ENCODE results near the gene ALDH3A2. TPM values are rescaled to one million over a fixed set of nuclear protein-coding genes. Genes with fewer than 3 reads are reported as not detected.

ALDH3A2 gene
- total RNA-seq, 2 donors from 2014 or later, result 26.9 to 60.1 TPM

DNA sequence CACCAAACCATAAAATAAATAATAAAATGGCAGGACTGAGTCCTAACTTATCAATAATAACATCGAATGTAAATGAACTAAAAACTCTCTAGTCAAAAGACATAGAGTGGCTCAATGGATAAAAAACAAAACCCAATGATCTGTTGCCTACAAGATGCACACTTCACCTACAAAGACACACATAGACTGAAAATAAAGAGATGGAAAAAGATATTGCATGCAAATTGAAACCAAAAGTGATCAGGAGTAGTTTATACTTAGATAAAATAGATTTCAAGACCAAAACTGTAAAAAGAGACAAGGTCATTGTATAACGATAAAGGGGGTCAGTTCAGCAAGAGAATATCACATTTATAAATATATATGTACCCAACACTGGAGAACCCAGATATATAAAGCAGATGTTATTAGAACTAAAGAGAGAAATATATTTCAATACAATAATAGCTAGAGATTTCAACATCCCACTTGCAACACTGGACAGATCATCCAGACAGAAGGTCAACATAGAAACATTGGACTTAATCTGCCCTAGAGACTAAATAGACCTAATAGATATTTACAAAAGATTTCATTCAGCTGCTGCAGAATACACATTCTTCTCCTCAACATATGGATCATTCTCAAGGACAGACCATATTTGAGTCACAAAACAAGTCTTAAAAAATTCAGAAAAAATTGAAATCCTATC is 38.0 kb downstream of the ALDH3A2 start:
- TF ChIP-seq, protein P1, sequence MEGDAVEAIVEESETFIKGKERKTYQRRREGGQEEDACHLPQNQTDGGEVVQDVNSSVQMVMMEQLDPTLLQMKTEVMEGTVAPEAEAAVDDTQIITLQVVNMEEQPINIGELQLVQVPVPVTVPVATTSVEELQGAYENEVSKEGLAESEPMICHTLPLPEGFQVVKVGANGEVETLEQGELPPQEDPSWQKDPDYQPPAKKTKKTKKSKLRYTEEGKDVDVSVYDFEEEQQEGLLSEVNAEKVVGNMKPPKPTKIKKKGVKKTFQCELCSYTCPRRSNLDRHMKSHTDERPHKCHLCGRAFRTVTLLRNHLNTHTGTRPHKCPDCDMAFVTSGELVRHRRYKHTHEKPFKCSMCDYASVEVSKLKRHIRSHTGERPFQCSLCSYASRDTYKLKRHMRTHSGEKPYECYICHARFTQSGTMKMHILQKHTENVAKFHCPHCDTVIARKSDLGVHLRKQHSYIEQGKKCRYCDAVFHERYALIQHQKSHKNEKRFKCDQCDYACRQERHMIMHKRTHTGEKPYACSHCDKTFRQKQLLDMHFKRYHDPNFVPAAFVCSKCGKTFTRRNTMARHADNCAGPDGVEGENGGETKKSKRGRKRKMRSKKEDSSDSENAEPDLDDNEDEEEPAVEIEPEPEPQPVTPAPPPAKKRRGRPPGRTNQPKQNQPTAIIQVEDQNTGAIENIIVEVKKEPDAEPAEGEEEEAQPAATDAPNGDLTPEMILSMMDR (conservative IDR thresholded peaks at IDR 0.05), result no peak
- Histone ChIP-seq H3K9me3 (ENCODE audit: control insufficient read depth, low read length) (peaks cover 23% of the 10 kb centered on the region), H3K4me1 (ENCODE audit: control insufficient read depth, insufficient read depth, low read length) (no peaks in the 10 kb centered on the region), H3K9ac (ENCODE audit: extremely low read depth, low read length, poor library complexity, severe bottlenecking) (no peak overlapping the region), H3K27ac (ENCODE audit: low read depth, low read length) (no peak overlapping the region), H3K27me3 (ENCODE audit: control insufficient read depth, insufficient read depth, low read length, poor library complexity, severe bottlenecking) (no peaks in the 10 kb centered on the region), H3K36me3 (ENCODE audit: control insufficient read depth, insufficient read depth, low read length) (peaks cover 1% of the 10 kb centered on the region), H3K4me3 (ENCODE audit: low read length) (no peak overlapping the region)
- H3K9me3 Mint-ChIP-seq, result peaks cover 46% of the 10 kb centered on the region
- DNase-seq, result no peak
- peaks cover 49% of the 10 kb centered on the region for H3K36me3 Mint-ChIP-seq (ENCODE audit: low read depth)
- no peak overlapping the region for H3K4me3 Mint-ChIP-seq
- no peaks in the 10 kb centered on the region for H3K4me1 Mint-ChIP-seq
- no peak overlapping the region for H3K27ac Mint-ChIP-seq
- 82% methylated on average over 1 of the region's 2 CpGs; no CpG with 5 or more reads in 1 of the 2 experiments for whole genome bisulfite sequencing, 2 experiments (ENCODE audit: insufficient coverage in 1 of 2, insufficient read length in 1 of 2)
- no peaks in the 10 kb centered on the region for H3K27me3 Mint-ChIP-seq (ENCODE audit: insufficient read depth)

DNA sequence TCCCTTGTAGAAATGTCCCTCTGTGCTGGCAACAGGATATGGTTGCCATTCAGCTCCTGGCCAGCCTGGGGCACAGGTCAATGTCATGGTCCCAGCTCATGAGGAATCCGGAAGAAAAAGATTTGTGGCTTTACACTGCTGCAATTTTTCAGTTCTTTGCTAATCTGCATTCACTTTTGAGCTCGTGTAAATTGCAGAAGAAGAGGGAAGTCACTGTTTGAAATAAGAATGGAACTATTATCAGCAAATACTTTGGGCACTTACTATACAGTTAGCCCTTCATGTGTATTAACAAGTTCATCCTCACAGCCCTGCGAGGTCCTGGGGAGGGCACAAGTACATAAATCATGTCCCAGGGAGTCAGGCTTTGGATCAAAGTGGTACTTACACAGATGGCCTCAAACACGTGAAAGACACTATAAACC is 53.7 kb downstream of the ALDH3A2 start:
- H3K27ac Mint-ChIP-seq, result no peak overlapping the region
- WGBS, 2 experiments (ENCODE audit: insufficient coverage in 1 of 2, insufficient read length in 1 of 2), result 86 to 89% methylated on average over 4 of the region's 4 CpGs

DNA sequence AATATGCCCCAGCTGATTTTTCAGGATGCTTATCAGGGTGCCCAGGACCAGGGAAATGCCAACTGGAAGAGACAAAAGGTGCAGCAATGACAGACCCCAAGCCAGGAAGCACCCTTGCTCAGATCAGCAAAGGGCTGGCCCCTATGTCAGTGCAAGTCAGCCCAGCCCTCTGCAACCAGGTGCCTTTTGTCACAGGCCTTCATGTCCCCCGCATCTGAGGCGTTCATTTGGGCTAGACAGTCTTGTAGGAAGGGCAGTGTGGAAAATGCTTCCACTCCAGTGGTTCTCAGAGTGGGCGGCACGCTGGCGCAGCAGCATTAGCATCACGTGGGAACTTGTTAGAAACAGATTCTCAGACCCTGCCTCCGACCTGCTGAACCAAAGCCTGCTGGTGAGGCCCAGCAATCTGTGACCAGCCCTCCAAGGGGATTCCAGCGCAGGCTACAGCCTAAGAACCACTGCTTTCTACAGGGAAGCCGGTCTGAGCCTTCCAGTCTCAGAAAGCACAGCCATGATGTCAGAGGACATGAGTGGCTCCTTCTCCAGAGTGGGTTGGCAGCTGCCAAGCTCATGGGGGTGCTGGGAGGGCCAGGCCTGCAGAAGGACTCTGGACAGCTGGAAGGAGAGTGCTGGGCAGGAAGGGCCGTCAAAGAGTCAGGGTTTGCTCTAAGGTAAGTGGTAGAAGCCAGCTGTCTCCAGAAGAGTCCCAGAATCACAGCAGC is 54.7 kb downstream of the ALDH3A2 start:
- peak; percentile 73 for DNase-seq
- Mint-ChIP-seq H3K4me1 (peaks cover 16% of the 10 kb centered on the region), H3K4me3 (no peak overlapping the region), H3K27ac (peak overlapping the region; percentile 78), H3K36me3 (ENCODE audit: low read depth) (no peaks in the 10 kb centered on the region), H3K27me3 (ENCODE audit: insufficient read depth) (no peaks in the 10 kb centered on the region), H3K9me3 (no peaks in the 10 kb centered on the region)
- Histone ChIP-seq H3K27ac (ENCODE audit: low read depth, low read length) (peak overlapping the region; percentile 19), H3K27me3 (ENCODE audit: control insufficient read depth, insufficient read depth, low read length, poor library complexity, severe bottlenecking) (no peaks in the 10 kb centered on the region), H3K4me1 (ENCODE audit: control insufficient read depth, insufficient read depth, low read length) (peaks cover 8% of the 10 kb centered on the region), H3K4me3 (ENCODE audit: low read length) (no peak overlapping the region), H3K36me3 (ENCODE audit: control insufficient read depth, insufficient read depth, low read length) (no peaks in the 10 kb centered on the region), H3K9ac (ENCODE audit: extremely low read depth, low read length, poor library complexity, severe bottlenecking) (no peak overlapping the region), H3K9me3 (ENCODE audit: control insufficient read depth, low read length) (no peaks in the 10 kb centered on the region)
- TF ChIP-seq, protein P1 (conservative IDR thresholded peaks at IDR 0.05), result no peak
- 72 to 76% methylated on average over 7 to 10 of the region's 10 CpGs for WGBS, 2 experiments (ENCODE audit: insufficient coverage in 1 of 2, insufficient read length in 1 of 2)

More for the DNA sequence above, 53.7 kb downstream of the ALDH3A2 start:
- no peaks in the 10 kb centered on the region for H3K27me3 ChIP-seq (ENCODE audit: control insufficient read depth, insufficient read depth, low read length, poor library complexity, severe bottlenecking)
- Mint-ChIP-seq H3K27me3 (ENCODE audit: insufficient read depth) (no peaks in the 10 kb centered on the region), H3K36me3 (ENCODE audit: low read depth) (no peaks in the 10 kb centered on the region), H3K4me3 (no peak overlapping the region), H3K4me1 (peaks cover 15% of the 10 kb centered on the region), H3K9me3 (no peaks in the 10 kb centered on the region)
- no peak overlapping the region for H3K4me3 ChIP-seq (ENCODE audit: low read length)
- no peaks in the 10 kb centered on the region for H3K9me3 ChIP-seq (ENCODE audit: control insufficient read depth, low read length)
- H3K9ac ChIP-seq (ENCODE audit: extremely low read depth, low read length, poor library complexity, severe bottlenecking), result no peak overlapping the region
- H3K27ac ChIP-seq (ENCODE audit: low read depth, low read length), result no peak overlapping the region
- DNase-seq, result no peak
- H3K36me3 ChIP-seq (ENCODE audit: control insufficient read depth, insufficient read depth, low read length), result no peaks in the 10 kb centered on the region
- TF ChIP-seq, protein P1 (conservative IDR thresholded peaks at IDR 0.05), result no peak
- H3K4me1 ChIP-seq (ENCODE audit: control insufficient read depth, insufficient read depth, low read length), result peaks cover 8% of the 10 kb centered on the region
